K562 (cell line): ENCODE results near the gene CCDC169.

Experiments used
- ATF7 ChIP-seq: fragments of 450-650 bp; IDR thresholded peaks from 2 replicates; pipeline ENCODE4 v1.7.1; 2014; ENCODE audit warnings: mild to moderate bottlenecking, moderate library complexity
- CTCF ChIP-seq, 3 experiments: IDR thresholded peaks in 2 of 3; conservative IDR thresholded peaks in 1 of 3; 2 replicates each; pipeline ENCODE4 v1.5.1; 2011 to 2012; ENCODE audit warnings: low read length in 3 of 3, mild to moderate bottlenecking in 3 of 3, control low read depth in 2 of 3, improper control_type of control experiment in 1 of 3, inconsistent platforms in 1 of 3, low read depth in 1 of 3, mixed read lengths in 1 of 3, moderate library complexity in 1 of 3; ENCODE audit not compliant: insufficient read depth in 2 of 3
- DMBX1 ChIP-seq: fragments of 250-450 bp; sonication (Bioruptor Pico); IDR thresholded peaks from 2 replicates; pipeline ENCODE4 v1.8.0; 2022; ENCODE audit warnings: inconsistent platforms, mild to moderate bottlenecking, moderate library complexity, borderline replicate concordance
- ETS1 ChIP-seq: conservative IDR thresholded peaks from 2 replicates; pipeline ENCODE4 v1.6.1; 2011; ENCODE audit warnings: low read depth, mild to moderate bottlenecking, low read length; ENCODE audit not compliant: control insufficient read depth
- HDAC2 ChIP-seq: fragments of 450-650 bp; IDR thresholded peaks from 2 replicates; pipeline ENCODE4 v1.6.1; 2016; ENCODE audit warnings: mild to moderate bottlenecking
- HNRNPL ChIP-seq: fragments of 200-400 bp; formaldehyde crosslinking; IDR thresholded peaks from 2 replicates; pipeline ENCODE4 v1.6.1; 2017; ENCODE audit warnings: low read depth, mild to moderate bottlenecking, low read length
- KDM1A ChIP-seq, 2 experiments: fragments of 450-650 bp; IDR thresholded peaks; 2 replicates each; pipeline ENCODE4 v1.6.1; 2016; ENCODE audit warnings: mild to moderate bottlenecking in 2 of 2
- MLLT1 ChIP-seq, 2 experiments: fragments of 450-650 bp; IDR thresholded peaks; 2 replicates each; pipeline ENCODE4 v1.6.1; 2016
- NR0B1 ChIP-seq: fragments of 450-650 bp; IDR thresholded peaks from one replicate; pipeline ENCODE4 v1.6.1; 2018; ENCODE audit warnings: mild to moderate bottlenecking, moderate library complexity; ENCODE audit not compliant: partially characterized antibody
- TCF3 ChIP-seq: sonication (generic); formaldehyde crosslinking; IDR thresholded peaks from 2 replicates; pipeline ENCODE4 v1.4.0; 2020; ENCODE audit warnings: mild to moderate bottlenecking, missing genetic modification reagents
- ZNF239 ChIP-seq: fragments of 250-450 bp; sonication (Bioruptor Pico); IDR thresholded peaks from 2 replicates; pipeline ENCODE4 v1.4.0; 2020; ENCODE audit warnings: mild to moderate bottlenecking

GRCh38 chr13:36214163-36214921, 83.3 kb downstream of the CCDC169 start, which contains the start of gene SOHLH2:
- TF ChIP-seq ETS1, result no peak
- TF ChIP-seq ZNF239 (CRISPR knock-in tag), result no peak
- TF ChIP-seq NR0B1, result no peak
- no peak for TF ChIP-seq DMBX1 (CRISPR knock-in tag)
- no peak for TF ChIP-seq HDAC2
- TF ChIP-seq HNRNPL, result no peak
- TF ChIP-seq KDM1A (IDR thresholded peaks at IDR 0.05), result no peak
- TF ChIP-seq MLLT1 (IDR thresholded peaks at IDR 0.05), result no peak
- TF ChIP-seq TCF3, result no peak
- no peak for TF ChIP-seq ATF7
- TF ChIP-seq CTCF (IDR thresholded peaks at IDR 0.05 in 2 of 3, conservative IDR thresholded peaks at IDR 0.05 in 1 of 3; ENCODE audit: insufficient read depth in 2 of 3, low read depth in 1 of 3, low read length in 3 of 3), result peak in 1 of 3 experiments; percentile 30; a peak in 1 of 6 replicates
